OCI-LY7 (cell line): ENCODE results near the gene LDLRAD4. TPM values are rescaled to one million over a fixed set of nuclear protein-coding genes. Genes with fewer than 3 reads are reported as not detected.

Experiments used
- BruUV-seq: library from RNA; stranded (reverse); fragments of 400-500 nt; replicated peaks from 2 replicates; lab custom pipeline; 2021; lab: Mats Ljungman, UMichigan
- CTCF ChIA-PET: fragments of 300-600 bp; sonication (Branson Sonifier 250); formaldehyde crosslinking; loops from one replicate; lab custom pipeline; 2022; ENCODE audit warnings: antibody characterized with exemption; ENCODE audit not compliant: unreplicated experiment; lab: Charles Lee
- POLR2A ChIA-PET: fragments of 300-600 bp; sonication (Branson Sonifier 250); formaldehyde crosslinking; loops from one replicate; lab custom pipeline; 2022; ENCODE audit warnings: antibody characterized with exemption; lab: Charles Lee
- DNase-seq: peaks from one replicate; pipeline ENCODE4 v3.0.0-alpha.2; 2015; ENCODE audit warnings: low spot score
- H2AFZ ChIP-seq: fragments of 200-600 bp; sonication (generic), shearing (Covaris generic); 2 replicates; pipeline ENCODE4 v1.6.1; 2014; ENCODE audit warnings: mild to moderate bottlenecking, antibody characterized with exemption, low read length, moderate library complexity
- H3K27ac ChIP-seq: fragments of 200-600 bp; sonication (generic); 2 replicates; pipeline ENCODE4 v1.5.1; 2014; ENCODE audit warnings: mixed run types, low read depth, mild to moderate bottlenecking, moderate library complexity, low read length, inconsistent platforms; ENCODE audit not compliant: poor library complexity, severe bottlenecking
- H3K36me3 ChIP-seq: fragments of 200-600 bp; sonication (generic); 2 replicates; pipeline ENCODE4 v1.6.1; 2014; ENCODE audit warnings: mild to moderate bottlenecking, antibody characterized with exemption, low read length, moderate library complexity, mixed read lengths; ENCODE audit not compliant: insufficient read depth
- H3K4me1 ChIP-seq: fragments of 200-600 bp; sonication (generic); 2 replicates; pipeline ENCODE4 v1.5.1; 2014; ENCODE audit warnings: mild to moderate bottlenecking, low read length; ENCODE audit not compliant: insufficient read depth, poor library complexity, severe bottlenecking
- H3K4me2 ChIP-seq: fragments of 200-600 bp; sonication (generic); 2 replicates; pipeline ENCODE4 v1.6.1; 2014; ENCODE audit warnings: mild to moderate bottlenecking, low read length
- H3K4me3 ChIP-seq: fragments of 200-600 bp; sonication (generic); 2 replicates; pipeline ENCODE4 v1.5.1; 2014; ENCODE audit warnings: mild to moderate bottlenecking, low read depth, low read length; ENCODE audit not compliant: poor library complexity, severe bottlenecking
- H3K79me2 ChIP-seq: fragments of 200-600 bp; sonication (generic); 2 replicates; pipeline ENCODE4 v1.6.1; 2016; ENCODE audit warnings: low read depth, mild to moderate bottlenecking, low read length, moderate library complexity, mixed read lengths; ENCODE audit not compliant: insufficient read depth
- H3K9me2 ChIP-seq: fragments of 200-600 bp; sonication (generic); 2 replicates; pipeline ENCODE4 v1.6.1; 2016; ENCODE audit warnings: mild to moderate bottlenecking, low read length, mixed read lengths; ENCODE audit not compliant: insufficient read depth
- H3K9me3 ChIP-seq: fragments of 200-600 bp; sonication (generic); 2 replicates; pipeline ENCODE4 v1.6.1; 2014; ENCODE audit warnings: mild to moderate bottlenecking, mixed run types, low read length, mixed read lengths
- H4K20me1 ChIP-seq: fragments of 200-600 bp; sonication (generic); 2 replicates; pipeline ENCODE4 v1.6.1; 2014; ENCODE audit warnings: mild to moderate bottlenecking, antibody characterized with exemption, low read length, moderate library complexity, mixed read lengths; ENCODE audit not compliant: insufficient read depth
- EZH2phosphoT487 ChIP-seq: fragments of 200-600 bp; sonication (generic); IDR thresholded peaks from 2 replicates; pipeline ENCODE4 v1.6.1; 2018; ENCODE audit warnings: low read depth, borderline replicate concordance, mild to moderate bottlenecking, mixed run types, antibody characterized with exemption, low read length, moderate library complexity, mixed read lengths
- intact Hi-C: fragments of 100-400 bp; cut with micrococcal nuclease; formaldehyde crosslinking; loops from one replicate; pipeline ENCODE4 v1.10.0; 2022; ENCODE audit not compliant: unreplicated experiment
- total RNA-seq, 2 experiments: library from RNA; depleted of rRNA in 1 of 2; stranded (reverse); fragments of >200 nt in 1 of 2; shearing (Covaris generic) in 1 of 2; gene quantifications; 2 replicates each; pipeline ENCODE4 v1.2.3, GENCODE V29; 2014 to 2022
- TF ChIP-seq, protein P1 (sequence below): fragments of 200-600 bp; sonication (generic); conservative IDR thresholded peaks from 2 replicates; pipeline ENCODE4 v1.5.1; 2014; ENCODE audit warnings: mild to moderate bottlenecking, antibody characterized with exemption, low read length, moderate library complexity, mixed read lengths

The LDLRAD4 gene
- total RNA-seq, 2 experiments from 2014 or later: 26.2 to 43.8 TPM

DNA sequence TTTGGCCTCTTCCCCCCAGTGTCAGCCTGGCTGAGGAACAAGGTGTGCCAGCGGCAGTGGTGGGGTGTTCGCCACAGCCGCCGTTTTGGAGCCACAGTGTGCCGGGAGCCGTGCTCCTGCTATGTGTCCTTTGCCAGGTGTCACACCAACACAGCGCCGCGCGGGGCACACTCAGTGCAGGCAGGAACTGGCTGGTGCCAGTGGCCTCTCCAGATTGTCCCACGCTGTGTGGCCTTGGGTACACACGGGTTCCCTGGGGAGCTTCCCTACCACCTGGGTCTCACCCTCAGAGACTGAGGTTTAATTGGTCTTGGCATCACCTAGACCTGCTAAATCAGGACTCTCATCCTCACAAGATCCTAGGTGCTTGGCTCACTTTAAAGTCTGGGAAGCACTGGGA is 171.6 kb downstream of the LDLRAD4 start:
- Histone ChIP-seq H4K20me1 (no peaks in the 10 kb centered on the region), H2AFZ (no peak overlapping the region), H3K4me2 (no peak overlapping the region), H3K4me3 (no peak overlapping the region), H3K27ac (no peak overlapping the region), H3K4me1 (no peaks in the 10 kb centered on the region), H3K9me2 (no peaks in the 10 kb centered on the region), H3K36me3 (no peaks in the 10 kb centered on the region), H3K9me3 (no peaks in the 10 kb centered on the region), H3K79me2 (no peaks in the 10 kb centered on the region)
- CTCF ChIA-PET: no interaction called here
- POLR2A ChIA-PET: interaction anchor here (0.5 to 0.6 kb wide), 2 partner anchors 58 to 1724 kb away, joined by 3 to 4 read pairs; no protein-coding TSS in a partner anchor
- intact Hi-C loops: loop anchor here (10.0 kb wide), 1 partner anchor 85 kb away; no protein-coding TSS in a partner anchor
- no peak for TF ChIP-seq EZH2phosphoT487
- TF ChIP-seq, protein P1, sequence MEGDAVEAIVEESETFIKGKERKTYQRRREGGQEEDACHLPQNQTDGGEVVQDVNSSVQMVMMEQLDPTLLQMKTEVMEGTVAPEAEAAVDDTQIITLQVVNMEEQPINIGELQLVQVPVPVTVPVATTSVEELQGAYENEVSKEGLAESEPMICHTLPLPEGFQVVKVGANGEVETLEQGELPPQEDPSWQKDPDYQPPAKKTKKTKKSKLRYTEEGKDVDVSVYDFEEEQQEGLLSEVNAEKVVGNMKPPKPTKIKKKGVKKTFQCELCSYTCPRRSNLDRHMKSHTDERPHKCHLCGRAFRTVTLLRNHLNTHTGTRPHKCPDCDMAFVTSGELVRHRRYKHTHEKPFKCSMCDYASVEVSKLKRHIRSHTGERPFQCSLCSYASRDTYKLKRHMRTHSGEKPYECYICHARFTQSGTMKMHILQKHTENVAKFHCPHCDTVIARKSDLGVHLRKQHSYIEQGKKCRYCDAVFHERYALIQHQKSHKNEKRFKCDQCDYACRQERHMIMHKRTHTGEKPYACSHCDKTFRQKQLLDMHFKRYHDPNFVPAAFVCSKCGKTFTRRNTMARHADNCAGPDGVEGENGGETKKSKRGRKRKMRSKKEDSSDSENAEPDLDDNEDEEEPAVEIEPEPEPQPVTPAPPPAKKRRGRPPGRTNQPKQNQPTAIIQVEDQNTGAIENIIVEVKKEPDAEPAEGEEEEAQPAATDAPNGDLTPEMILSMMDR: no peak
- DNase-seq: no peak
- no TSS peak for BruUV-seq

- no peak overlapping the region for H3K4me3 ChIP-seq
- no peaks in the 10 kb centered on the region for H4K20me1 ChIP-seq
- no peak overlapping the region for H2AFZ ChIP-seq
- H3K9me3 ChIP-seq: no peaks in the 10 kb centered on the region
- TF ChIP-seq, protein P1: no peak
- TF ChIP-seq EZH2phosphoT487: no peak
- no peaks in the 10 kb centered on the region for H3K9me2 ChIP-seq
- POLR2A ChIA-PET: no interaction called here
- H3K4me1 ChIP-seq: no peaks in the 10 kb centered on the region
- H3K79me2 ChIP-seq: no peaks in the 10 kb centered on the region
- CTCF ChIA-PET: no interaction called here
- intact Hi-C loops: loop anchor here (10.0 kb wide), 1 partner anchor 84 kb away; no protein-coding TSS in a partner anchor
- H3K27ac ChIP-seq: no peak overlapping the region
- H3K4me2 ChIP-seq: no peak overlapping the region
- no peak for DNase-seq
- no peaks in the 10 kb centered on the region for H3K36me3 ChIP-seq
- BruUV-seq: no TSS peak
Measured at GRCh38 chr18:13390711-13391110, 172.2 kb downstream of the LDLRAD4 start.

- no peak overlapping the region for H3K27ac ChIP-seq
- no peak overlapping the region for H3K4me3 ChIP-seq
- no peaks in the 10 kb centered on the region for H3K79me2 ChIP-seq
- TF ChIP-seq, protein P1: no peak
- TF ChIP-seq EZH2phosphoT487: no peak
- H4K20me1 ChIP-seq: no peaks in the 10 kb centered on the region
- H3K9me2 ChIP-seq: no peaks in the 10 kb centered on the region
- H3K4me2 ChIP-seq: no peak overlapping the region
- H3K4me1 ChIP-seq: no peaks in the 10 kb centered on the region
- no peaks in the 10 kb centered on the region for H3K36me3 ChIP-seq
- no peaks in the 10 kb centered on the region for H3K9me3 ChIP-seq
- CTCF ChIA-PET: no interaction called here
- BruUV-seq: no TSS peak
- POLR2A ChIA-PET: no interaction called here
- intact Hi-C loops: loop anchor here (10.0 kb wide), 1 partner anchor 83 kb away; no protein-coding TSS in a partner anchor
- H2AFZ ChIP-seq: no peak overlapping the region
- DNase-seq: no peak
Measured at GRCh38 chr18:13392029-13392750, 173.6 kb downstream of the LDLRAD4 start.
